ENCODE data around the gene MRPL37.

Gene MRPL37

DNA sequence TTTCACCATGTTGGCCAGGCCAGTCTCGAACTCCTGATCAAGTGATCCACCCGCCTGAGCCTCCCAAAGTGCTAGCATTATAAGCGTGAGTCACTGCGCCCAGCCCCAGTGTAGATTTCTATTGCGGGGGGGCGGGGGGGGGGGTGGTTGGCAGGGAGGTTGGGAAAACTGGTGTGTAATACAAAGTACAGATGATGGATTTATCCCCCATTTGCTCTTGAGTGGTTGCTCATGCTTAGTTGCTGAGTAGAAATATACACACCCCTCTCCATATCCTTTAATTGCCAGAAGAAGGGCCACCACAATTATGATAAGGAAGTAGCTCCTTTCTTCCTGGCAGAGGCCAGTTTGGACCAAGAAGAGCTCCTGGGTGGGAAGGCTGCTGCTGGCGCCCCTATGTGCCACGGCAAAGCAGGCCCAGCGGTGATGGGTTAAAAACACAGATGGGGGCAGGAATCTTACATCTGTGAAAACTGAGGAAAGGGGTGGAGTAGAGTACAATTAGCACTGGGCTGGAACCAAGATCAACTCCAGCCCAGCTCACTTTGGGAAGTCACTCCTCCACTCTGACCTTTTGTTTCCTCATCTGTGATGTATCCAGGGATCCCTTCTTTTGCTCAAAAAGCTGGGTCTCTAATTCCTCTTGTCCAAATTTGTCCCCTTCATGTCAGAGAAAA is 55.2 kb downstream of the MRPL37 start:
- Histone ChIP-seq H3K9me3 (ENCODE audit: low read length) (no peaks in the 10 kb centered on the region), H4K20me1 (ENCODE audit: insufficient read depth, low read length) (no peaks in the 10 kb centered on the region), H3K27ac (ENCODE audit: low read depth, low read length, poor library complexity, severe bottlenecking) (no peak overlapping the region), H3K9me2 (ENCODE audit: low read depth, low read length) (no peaks in the 10 kb centered on the region), H3K9ac (ENCODE audit: low read length) (no peak overlapping the region), H3F3A (ENCODE audit: insufficient read depth, low read length) (no peaks in the 10 kb centered on the region), H3K79me2 (ENCODE audit: insufficient read depth, low read length) (no peaks in the 10 kb centered on the region), H3K4me2 (ENCODE audit: low read length) (no peak overlapping the region), H2AFZ (ENCODE audit: low read length) (no peak overlapping the region), H3K4me1 (ENCODE audit: insufficient read depth, low read length, severe bottlenecking) (no peaks in the 10 kb centered on the region), H3K4me3 (ENCODE audit: low read depth, low read length, poor library complexity, severe bottlenecking) (no peak overlapping the region), H3K36me3 (ENCODE audit: insufficient read depth, low read length) (no peaks in the 10 kb centered on the region), H3K27me3 (ENCODE audit: insufficient read depth, low read length) (no peaks in the 10 kb centered on the region)
- TF ChIP-seq, protein P1, sequence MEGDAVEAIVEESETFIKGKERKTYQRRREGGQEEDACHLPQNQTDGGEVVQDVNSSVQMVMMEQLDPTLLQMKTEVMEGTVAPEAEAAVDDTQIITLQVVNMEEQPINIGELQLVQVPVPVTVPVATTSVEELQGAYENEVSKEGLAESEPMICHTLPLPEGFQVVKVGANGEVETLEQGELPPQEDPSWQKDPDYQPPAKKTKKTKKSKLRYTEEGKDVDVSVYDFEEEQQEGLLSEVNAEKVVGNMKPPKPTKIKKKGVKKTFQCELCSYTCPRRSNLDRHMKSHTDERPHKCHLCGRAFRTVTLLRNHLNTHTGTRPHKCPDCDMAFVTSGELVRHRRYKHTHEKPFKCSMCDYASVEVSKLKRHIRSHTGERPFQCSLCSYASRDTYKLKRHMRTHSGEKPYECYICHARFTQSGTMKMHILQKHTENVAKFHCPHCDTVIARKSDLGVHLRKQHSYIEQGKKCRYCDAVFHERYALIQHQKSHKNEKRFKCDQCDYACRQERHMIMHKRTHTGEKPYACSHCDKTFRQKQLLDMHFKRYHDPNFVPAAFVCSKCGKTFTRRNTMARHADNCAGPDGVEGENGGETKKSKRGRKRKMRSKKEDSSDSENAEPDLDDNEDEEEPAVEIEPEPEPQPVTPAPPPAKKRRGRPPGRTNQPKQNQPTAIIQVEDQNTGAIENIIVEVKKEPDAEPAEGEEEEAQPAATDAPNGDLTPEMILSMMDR (IDR thresholded peaks at IDR 0.05; ENCODE audit: low read length), result no peak
- TF ChIP-seq EZH2 (IDR thresholded peaks at IDR 0.05; ENCODE audit: borderline replicate concordance, low read length), result no peak

DNA sequence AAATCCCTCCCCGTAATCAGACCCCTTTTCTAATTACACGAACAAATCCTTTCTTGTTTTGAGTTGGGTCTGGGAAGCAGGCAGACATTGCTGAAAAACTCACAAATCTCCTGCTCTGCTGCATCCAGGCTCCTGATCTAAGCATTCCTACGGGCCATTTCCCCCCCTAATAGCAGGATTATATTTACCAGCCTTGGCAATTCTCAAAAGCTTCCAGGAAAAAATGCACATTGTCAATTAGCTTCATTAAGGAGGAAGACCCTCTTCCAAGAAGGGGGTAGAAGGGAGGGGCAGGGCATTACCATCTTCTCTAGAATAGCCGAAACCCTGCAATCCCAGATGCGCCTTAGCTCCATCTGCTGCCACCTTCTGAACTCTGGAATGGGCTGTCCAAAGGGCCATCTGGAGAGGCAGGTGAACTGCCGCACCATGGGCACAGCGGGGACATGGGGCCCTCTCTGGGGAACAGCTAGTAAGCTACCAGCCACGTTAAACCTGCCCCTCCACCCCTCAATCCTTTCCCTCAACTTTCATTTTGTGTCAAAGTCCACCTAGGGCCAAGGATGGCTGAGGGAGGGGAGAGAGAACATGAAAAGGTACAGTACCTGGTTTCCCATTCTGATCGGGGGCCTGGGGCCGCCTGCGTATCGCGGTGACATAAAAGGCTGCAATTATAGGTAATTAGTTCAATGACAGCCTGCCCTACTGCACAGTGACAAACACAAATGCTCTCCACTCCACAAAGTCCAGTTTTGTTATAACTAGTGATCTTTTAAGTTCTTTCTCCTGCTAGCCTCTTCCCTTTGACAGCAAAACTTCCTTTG is 56.8 kb downstream of the MRPL37 start:
- Histone ChIP-seq H3K4me1 (ENCODE audit: insufficient read depth, low read length, severe bottlenecking) (no peaks in the 10 kb centered on the region), H3K9me2 (ENCODE audit: low read depth, low read length) (no peaks in the 10 kb centered on the region), H3K27ac (ENCODE audit: low read depth, low read length, poor library complexity, severe bottlenecking) (no peak overlapping the region), H4K20me1 (ENCODE audit: insufficient read depth, low read length) (no peaks in the 10 kb centered on the region), H3K9ac (ENCODE audit: low read length) (no peak overlapping the region), H3K4me2 (ENCODE audit: low read length) (no peak overlapping the region), H3F3A (ENCODE audit: insufficient read depth, low read length) (no peaks in the 10 kb centered on the region), H3K4me3 (ENCODE audit: low read depth, low read length, poor library complexity, severe bottlenecking) (no peak overlapping the region), H3K27me3 (ENCODE audit: insufficient read depth, low read length) (no peaks in the 10 kb centered on the region), H3K79me2 (ENCODE audit: insufficient read depth, low read length) (no peaks in the 10 kb centered on the region), H3K9me3 (ENCODE audit: low read length) (no peaks in the 10 kb centered on the region), H2AFZ (ENCODE audit: low read length) (no peak overlapping the region), H3K36me3 (ENCODE audit: insufficient read depth, low read length) (no peaks in the 10 kb centered on the region)
- no peak for TF ChIP-seq EZH2 (IDR thresholded peaks at IDR 0.05; ENCODE audit: borderline replicate concordance, low read length)
- TF ChIP-seq, protein P1 (IDR thresholded peaks at IDR 0.05; ENCODE audit: low read length), result no peak

DNA sequence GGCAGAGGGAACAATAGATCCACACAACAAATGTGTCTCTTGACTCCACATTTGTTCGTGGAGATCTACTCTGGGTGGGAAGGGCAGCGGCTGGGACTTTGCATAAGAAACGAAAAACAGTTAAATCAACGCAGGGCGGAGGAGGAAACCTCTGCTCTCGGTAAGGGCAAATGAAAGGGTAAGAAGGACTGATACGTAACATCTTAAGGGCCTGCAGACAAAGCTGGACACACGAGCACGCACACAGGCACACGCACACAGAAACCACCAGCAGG is 57.3 kb downstream of the MRPL37 start:
- Histone ChIP-seq H3K4me1 (ENCODE audit: insufficient read depth, low read length, severe bottlenecking) (no peaks in the 10 kb centered on the region), H3K9me2 (ENCODE audit: low read depth, low read length) (no peaks in the 10 kb centered on the region), H3K36me3 (ENCODE audit: insufficient read depth, low read length) (no peaks in the 10 kb centered on the region), H3K79me2 (ENCODE audit: insufficient read depth, low read length) (no peaks in the 10 kb centered on the region), H3K9ac (ENCODE audit: low read length) (no peak overlapping the region), H3K4me3 (ENCODE audit: low read depth, low read length, poor library complexity, severe bottlenecking) (no peak overlapping the region), H3K27ac (ENCODE audit: low read depth, low read length, poor library complexity, severe bottlenecking) (no peak overlapping the region), H4K20me1 (ENCODE audit: insufficient read depth, low read length) (no peaks in the 10 kb centered on the region), H3K4me2 (ENCODE audit: low read length) (no peak overlapping the region), H3K27me3 (ENCODE audit: insufficient read depth, low read length) (no peaks in the 10 kb centered on the region), H3F3A (ENCODE audit: insufficient read depth, low read length) (no peaks in the 10 kb centered on the region), H3K9me3 (ENCODE audit: low read length) (no peaks in the 10 kb centered on the region), H2AFZ (ENCODE audit: low read length) (no peak overlapping the region)
- TF ChIP-seq, protein P1 (IDR thresholded peaks at IDR 0.05; ENCODE audit: low read length), result no peak
- TF ChIP-seq EZH2 (IDR thresholded peaks at IDR 0.05; ENCODE audit: borderline replicate concordance, low read length), result no peak
